ENCODE data around the gene DUSP16. TPM values are rescaled to one million over a fixed set of nuclear protein-coding genes. Genes with fewer than 3 reads are reported as not detected.

The DUSP16 gene
- total and polyA plus RNA-seq, 3 donors from 2014 or later, result 22.5 to 48.6 (median 42.1) TPM

GRCh38 chr12:12531194-12531593 is 31.5 kb downstream of the DUSP16 start:
- Histone ChIP-seq H3K4me3 (no peak overlapping the region), H3K36me3 (ENCODE audit: low read depth, missing control alignments) (peaks cover 4% of the 10 kb centered on the region), H3K9me3 (no peaks in the 10 kb centered on the region), H3K27ac (no peak overlapping the region), H3K4me1 (peaks cover 20% of the 10 kb centered on the region), H3K27me3 (no peaks in the 10 kb centered on the region)
- no peak for DNase-seq
- 91 to 96% methylated on average over 2 of the region's 2 CpGs for WGBS, 2 donors
- TF ChIP-seq CTCF (IDR thresholded peaks at IDR 0.05), result no peak
- TF ChIP-seq POLR2A (IDR thresholded peaks at IDR 0.05), result no peak
- intact Hi-C loops (cut with DNase I; ENCODE audit: low total_unique reads), result no loop called here

GRCh38 chr12:12529783-12530421 is 32.8 kb downstream of the DUSP16 start:
- TF ChIP-seq CTCF (IDR thresholded peaks at IDR 0.05) (no peak), POLR2A (IDR thresholded peaks at IDR 0.05) (no peak)
- intact Hi-C loops (cut with DNase I; ENCODE audit: low total_unique reads), result no loop called here
- Histone ChIP-seq H3K9me3 (no peaks in the 10 kb centered on the region), H3K27me3 (no peaks in the 10 kb centered on the region), H3K4me3 (no peak overlapping the region), H3K36me3 (ENCODE audit: low read depth, missing control alignments) (peaks cover 4% of the 10 kb centered on the region), H3K4me1 (peaks cover 20% of the 10 kb centered on the region), H3K27ac (no peak overlapping the region)
- WGBS, 2 donors, result 86 to 93% methylated on average over 2 of the region's 2 CpGs
- DNase-seq, result no peak

- no peak for DNase-seq
- no peaks in the 10 kb centered on the region for H3K27me3 ChIP-seq
- no peaks in the 10 kb centered on the region for H3K9me3 ChIP-seq
- H3K4me1 ChIP-seq, result peaks cover 13% of the 10 kb centered on the region
- TF ChIP-seq POLR2A (IDR thresholded peaks at IDR 0.05) (no peak), CTCF (IDR thresholded peaks at IDR 0.05) (no peak)
- no peak overlapping the region for H3K4me3 ChIP-seq
- intact Hi-C loops (cut with DNase I; ENCODE audit: low total_unique reads), result no loop called here
- no peak overlapping the region for H3K27ac ChIP-seq
- WGBS, 2 donors, result 65 to 69% methylated on average over 6 of the region's 6 CpGs
- peaks cover 4% of the 10 kb centered on the region for H3K36me3 ChIP-seq (ENCODE audit: low read depth, missing control alignments)
Observed at GRCh38 chr12:12528361-12529270, 34.0 kb downstream of the DUSP16 start.

GRCh38 chr12:12527820-12528296 is 34.8 kb downstream of the DUSP16 start:
- no peaks in the 10 kb centered on the region for H3K27me3 ChIP-seq
- H3K4me3 ChIP-seq, result no peak overlapping the region
- H3K9me3 ChIP-seq, result no peaks in the 10 kb centered on the region
- WGBS, 2 donors, result 70 to 87% methylated on average over 5 of the region's 5 CpGs
- H3K27ac ChIP-seq, result no peak overlapping the region
- intact Hi-C loops (cut with DNase I; ENCODE audit: low total_unique reads), result no loop called here
- peaks cover 5% of the 10 kb centered on the region for H3K4me1 ChIP-seq
- no peak for TF ChIP-seq CTCF (IDR thresholded peaks at IDR 0.05)
- no peak for TF ChIP-seq POLR2A (IDR thresholded peaks at IDR 0.05)
- peaks cover 4% of the 10 kb centered on the region for H3K36me3 ChIP-seq (ENCODE audit: low read depth, missing control alignments)
- no peak for DNase-seq
